Measurements from ENCODE around the gene KLC4.
"Not testable (repeated sequence)": the region's sequence is repeated elsewhere in the genome, so short reads cannot be mapped to it uniquely, and the experiment has no call there.

The KLC4 gene

DNA sequence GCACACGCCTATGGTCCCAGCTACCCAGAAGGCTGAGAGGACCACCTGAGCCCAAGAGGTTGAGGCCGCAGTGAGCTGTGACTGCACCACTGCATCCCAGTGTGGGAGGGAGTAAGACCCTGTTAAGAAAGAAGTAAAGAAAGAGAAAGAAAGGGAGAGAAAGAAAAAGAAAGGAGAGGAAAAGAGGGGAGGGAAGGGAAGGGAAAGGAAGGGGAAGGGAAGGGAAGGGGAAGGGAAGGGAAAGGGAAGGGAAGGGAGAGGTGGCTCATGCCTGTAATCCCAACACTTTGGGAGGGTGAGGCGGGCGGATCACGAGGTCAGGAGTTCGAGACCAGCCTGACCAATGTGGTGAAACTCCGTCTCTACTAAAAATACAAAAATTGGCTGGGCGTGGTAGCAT is 18.0 kb upstream of the KLC4 start:
- not testable (repeated sequence) for H3K4me3 ChIP-seq (ENCODE audit: low read depth, low read length); H2BK5ac ChIP-seq (ENCODE audit: low read depth, low read length, poor library complexity); H4K8ac ChIP-seq (ENCODE audit: low read depth, low read length); H2AK5ac ChIP-seq (ENCODE audit: low read length); H3K14ac ChIP-seq (ENCODE audit: low read length); H3K18ac ChIP-seq (ENCODE audit: low read length); H3K9me3 ChIP-seq (ENCODE audit: insufficient read depth, low read depth, low read length); H3K4me1 ChIP-seq (ENCODE audit: control insufficient read depth in 1 of 2, insufficient read depth in 2 of 2, low read length in 2 of 2); H2BK120ac ChIP-seq (ENCODE audit: insufficient read depth, low read length, poor library complexity); H3K79me2 ChIP-seq (ENCODE audit: control insufficient read depth, insufficient read depth, low read length, poor library complexity); H2BK12ac ChIP-seq (ENCODE audit: low read length); H4K91ac ChIP-seq (ENCODE audit: low read depth, low read length); H2AFZ ChIP-seq (ENCODE audit: insufficient read depth, low read length, poor library complexity); H3K4me2 ChIP-seq (ENCODE audit: low read length); H3K9ac ChIP-seq (ENCODE audit: low read length); H3K27me3 ChIP-seq (ENCODE audit: insufficient read depth, low read length); H3K4ac ChIP-seq (ENCODE audit: low read depth, low read length); H3K27ac ChIP-seq (ENCODE audit: low read depth, low read length); DNase-seq; H3K23ac ChIP-seq (ENCODE audit: low read length); H4K12ac ChIP-seq (ENCODE audit: low read depth, low read length); H3K79me1 ChIP-seq (ENCODE audit: low read length)
- peaks cover 80 to 81% of the 10 kb centered on the region in 2 experiments for H3K36me3 ChIP-seq (ENCODE audit: control insufficient read depth in 1 of 2, insufficient read depth in 2 of 2, low read length in 2 of 2)
- WGBS (ENCODE audit: extremely low coverage, insufficient coverage, insufficient read length) = no CpG with 5 or more reads among the region's 8 CpGs

DNA sequence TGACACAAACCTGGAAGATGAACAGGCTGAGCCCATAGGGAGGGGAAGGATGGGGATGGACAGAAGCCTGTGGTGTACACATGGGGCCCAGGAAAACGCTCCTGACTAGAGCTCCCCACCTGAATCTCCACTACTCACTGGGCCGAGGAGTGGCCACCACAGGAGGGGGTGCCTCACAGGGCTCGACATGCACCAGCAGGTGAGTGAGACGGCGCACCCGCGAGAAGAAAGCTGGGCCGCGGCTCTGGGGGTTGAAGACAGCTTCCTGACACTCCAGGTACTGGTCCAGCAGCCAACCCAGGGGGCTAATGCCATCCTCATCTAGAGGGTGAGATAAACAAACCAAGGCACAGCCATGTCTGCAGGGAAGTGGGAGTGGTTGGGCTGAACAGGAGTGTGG is 16.1 kb upstream of the KLC4 start:
- no CpG with 5 or more reads among the region's 9 CpGs for WGBS (ENCODE audit: extremely low coverage, insufficient coverage, insufficient read length)
- Histone ChIP-seq H4K91ac (ENCODE audit: low read depth, low read length) (no peak overlapping the region), H3K27ac (ENCODE audit: low read depth, low read length) (no peak overlapping the region), H3K4me2 (ENCODE audit: low read length) (no peak overlapping the region), H2BK5ac (ENCODE audit: low read depth, low read length, poor library complexity) (no peak overlapping the region), H3K4ac (ENCODE audit: low read depth, low read length) (no peak overlapping the region), H3K9ac (ENCODE audit: low read length) (no peak overlapping the region), H3K79me1 (ENCODE audit: low read length) (no peaks in the 10 kb centered on the region), H3K14ac (ENCODE audit: low read length) (no peak overlapping the region), H2BK120ac (ENCODE audit: insufficient read depth, low read length, poor library complexity) (no peak overlapping the region), H3K79me2 (ENCODE audit: control insufficient read depth, insufficient read depth, low read length, poor library complexity) (no peaks in the 10 kb centered on the region), H3K23ac (ENCODE audit: low read length) (no peak overlapping the region), H3K9me3 (ENCODE audit: insufficient read depth, low read depth, low read length) (no peaks in the 10 kb centered on the region), H3K18ac (ENCODE audit: low read length) (no peak overlapping the region), H2BK12ac (ENCODE audit: low read length) (no peak overlapping the region), H4K8ac (ENCODE audit: low read depth, low read length) (no peak overlapping the region), H3K4me3 (ENCODE audit: low read depth, low read length) (no peak overlapping the region), H3K27me3 (ENCODE audit: insufficient read depth, low read length) (no peaks in the 10 kb centered on the region), H3K4me1 (ENCODE audit: control insufficient read depth in 1 of 2, insufficient read depth in 2 of 2, low read length in 2 of 2) (no peaks in the 10 kb centered on the region), H3K36me3 (ENCODE audit: control insufficient read depth in 1 of 2, insufficient read depth in 2 of 2, low read length in 2 of 2) (peaks cover 77 to 78% of the 10 kb centered on the region in 2 experiments), H4K12ac (ENCODE audit: low read depth, low read length) (peak overlapping the region; percentile 37), H2AFZ (ENCODE audit: insufficient read depth, low read length, poor library complexity) (no peak overlapping the region), H2AK5ac (ENCODE audit: low read length) (no peak overlapping the region)
- no peak for DNase-seq

DNA sequence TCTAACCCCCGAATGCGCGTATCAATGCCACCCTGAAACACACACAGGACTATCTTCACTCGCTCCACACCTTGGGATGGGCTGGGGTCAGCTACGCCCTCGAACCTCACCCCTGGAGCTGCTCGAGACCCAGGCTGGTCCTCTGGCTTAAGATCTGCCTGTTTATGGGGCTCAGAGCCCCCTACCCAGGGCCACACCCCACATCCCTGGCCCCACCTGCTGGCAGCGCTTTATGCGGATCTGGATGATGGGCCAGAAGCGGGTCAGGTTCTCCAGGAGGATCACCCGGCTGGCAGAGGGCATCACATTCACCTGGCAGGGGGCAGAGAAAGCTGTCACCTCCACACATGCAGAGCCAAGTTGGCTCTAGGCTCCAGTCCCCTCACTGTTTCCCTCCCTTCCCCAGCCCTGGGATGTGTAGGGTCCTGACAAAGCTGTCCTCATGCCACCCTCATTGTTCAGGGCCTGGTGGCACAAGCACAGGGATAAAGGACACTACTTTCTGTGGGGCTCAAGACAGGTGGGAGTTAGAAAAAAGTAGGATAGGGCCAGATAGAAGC is 14.0 kb upstream of the KLC4 start:
- Histone ChIP-seq H3K9me3 (ENCODE audit: insufficient read depth, low read depth, low read length) (no peaks in the 10 kb centered on the region), H3K9ac (ENCODE audit: low read length) (no peak overlapping the region), H3K18ac (ENCODE audit: low read length) (no peak overlapping the region), H2BK120ac (ENCODE audit: insufficient read depth, low read length, poor library complexity) (no peak overlapping the region), H3K4me1 (ENCODE audit: control insufficient read depth in 1 of 2, insufficient read depth in 2 of 2, low read length in 2 of 2) (no peaks in the 10 kb centered on the region), H2AK5ac (ENCODE audit: low read length) (no peak overlapping the region), H3K27ac (ENCODE audit: low read depth, low read length) (no peak overlapping the region), H3K27me3 (ENCODE audit: insufficient read depth, low read length) (no peaks in the 10 kb centered on the region), H3K4me2 (ENCODE audit: low read length) (no peak overlapping the region), H3K79me2 (ENCODE audit: control insufficient read depth, insufficient read depth, low read length, poor library complexity) (no peaks in the 10 kb centered on the region), H3K4ac (ENCODE audit: low read depth, low read length) (no peak overlapping the region), H3K36me3 (ENCODE audit: control insufficient read depth in 1 of 2, insufficient read depth in 2 of 2, low read length in 2 of 2) (peaks cover 71 to 74% of the 10 kb centered on the region in 2 experiments), H3K23ac (ENCODE audit: low read length) (no peak overlapping the region), H4K8ac (ENCODE audit: low read depth, low read length) (no peak overlapping the region), H2BK5ac (ENCODE audit: low read depth, low read length, poor library complexity) (no peak overlapping the region), H4K91ac (ENCODE audit: low read depth, low read length) (no peak overlapping the region), H2BK12ac (ENCODE audit: low read length) (no peak overlapping the region), H2AFZ (ENCODE audit: insufficient read depth, low read length, poor library complexity) (no peak overlapping the region), H3K79me1 (ENCODE audit: low read length) (no peaks in the 10 kb centered on the region), H4K12ac (ENCODE audit: low read depth, low read length) (no peak overlapping the region), H3K4me3 (ENCODE audit: low read depth, low read length) (no peak overlapping the region), H3K14ac (ENCODE audit: low read length) (no peak overlapping the region)
- DNase-seq = no peak
- no CpG with 5 or more reads among the region's 11 CpGs for WGBS (ENCODE audit: extremely low coverage, insufficient coverage, insufficient read length)

DNA sequence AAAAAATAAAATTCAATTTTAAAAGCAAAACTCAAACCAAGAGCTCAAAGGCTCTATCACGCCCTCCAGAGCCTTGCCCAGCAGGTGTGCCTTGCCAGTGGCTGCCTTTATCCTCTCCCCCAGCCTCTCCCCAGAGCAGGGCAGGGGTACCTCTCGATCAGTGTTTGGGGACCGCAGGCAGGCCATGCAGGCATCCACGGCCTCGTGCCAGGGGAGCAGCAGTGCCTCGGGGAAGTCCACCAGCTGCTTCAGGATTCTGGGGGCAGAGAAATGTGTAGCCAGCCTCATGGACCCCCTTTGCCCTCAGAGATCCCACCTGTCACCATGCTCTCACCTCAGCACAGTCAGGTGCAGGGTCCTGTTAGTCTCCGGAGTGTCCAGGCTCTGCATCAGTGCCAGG is 11.4 kb upstream of the KLC4 start:
- Histone ChIP-seq H3K4me1 (ENCODE audit: control insufficient read depth in 1 of 2, insufficient read depth in 2 of 2, low read length in 2 of 2) (peaks cover 8 to 20% of the 10 kb centered on the region in 2 experiments), H3K79me2 (ENCODE audit: control insufficient read depth, insufficient read depth, low read length, poor library complexity) (peaks cover 2% of the 10 kb centered on the region), H3K9me3 (ENCODE audit: insufficient read depth, low read depth, low read length) (no peaks in the 10 kb centered on the region), H3K18ac (ENCODE audit: low read length) (no peak overlapping the region), H2BK120ac (ENCODE audit: insufficient read depth, low read length, poor library complexity) (no peak overlapping the region), H2AFZ (ENCODE audit: insufficient read depth, low read length, poor library complexity) (no peak overlapping the region), H4K8ac (ENCODE audit: low read depth, low read length) (no peak overlapping the region), H3K79me1 (ENCODE audit: low read length) (peaks cover 2% of the 10 kb centered on the region), H2BK5ac (ENCODE audit: low read depth, low read length, poor library complexity) (no peak overlapping the region), H2BK12ac (ENCODE audit: low read length) (no peak overlapping the region), H3K27me3 (ENCODE audit: insufficient read depth, low read length) (no peaks in the 10 kb centered on the region), H2AK5ac (ENCODE audit: low read length) (no peak overlapping the region), H3K23ac (ENCODE audit: low read length) (no peak overlapping the region), H4K12ac (ENCODE audit: low read depth, low read length) (no peak overlapping the region), H4K91ac (ENCODE audit: low read depth, low read length) (no peak overlapping the region), H3K4ac (ENCODE audit: low read depth, low read length) (no peak overlapping the region), H3K14ac (ENCODE audit: low read length) (no peak overlapping the region), H3K9ac (ENCODE audit: low read length) (no peak overlapping the region), H3K36me3 (ENCODE audit: control insufficient read depth in 1 of 2, insufficient read depth in 2 of 2, low read length in 2 of 2) (peaks cover 71 to 74% of the 10 kb centered on the region in 2 experiments), H3K27ac (ENCODE audit: low read depth, low read length) (no peak overlapping the region), H3K4me3 (ENCODE audit: low read depth, low read length) (no peak overlapping the region), H3K4me2 (ENCODE audit: low read length) (no peak overlapping the region)
- no CpG with 5 or more reads among the region's 7 CpGs for WGBS (ENCODE audit: extremely low coverage, insufficient coverage, insufficient read length)
- no peak for DNase-seq
